HUES48 (cell line): ENCODE measurements around the gene PLAAT2.
"Not testable (repeated sequence)": the region's sequence is repeated elsewhere in the genome, so short reads cannot be mapped to it uniquely, and the experiment has no call there.

Experiments used
- H3K27ac ChIP-seq: one replicate; pipeline ENCODE4 v1.7.0; 2013; ENCODE audit warnings: low read depth, low read length, inconsistent platforms
- H3K27me3 ChIP-seq: 2 replicates; pipeline ENCODE4 v1.6.1; 2013; ENCODE audit warnings: mild to moderate bottlenecking, low read length; ENCODE audit not compliant: control insufficient read depth, insufficient read depth
- H3K36me3 ChIP-seq: 2 replicates; pipeline ENCODE4 v1.6.1; 2013; ENCODE audit warnings: low read length; ENCODE audit not compliant: control insufficient read depth, insufficient read depth
- H3K4me1 ChIP-seq: 2 replicates; pipeline ENCODE4 v1.6.1; 2013; ENCODE audit warnings: mild to moderate bottlenecking, low read length; ENCODE audit not compliant: control insufficient read depth, insufficient read depth
- H3K4me3 ChIP-seq: 2 replicates; pipeline ENCODE4 v1.5.1; 2013; ENCODE audit warnings: mild to moderate bottlenecking, low read depth, low read length
- H3K9ac ChIP-seq: 2 replicates; pipeline ENCODE4 v1.6.1; 2013; ENCODE audit warnings: mild to moderate bottlenecking, low read depth, low read length, moderate library complexity
- H3K9me3 ChIP-seq: 2 replicates; pipeline ENCODE4 v1.6.1; 2013; ENCODE audit warnings: low read length; ENCODE audit not compliant: control insufficient read depth, insufficient read depth

PLAAT2 gene

GRCh38 chr11:63563201-63564055 lies at the start of gene PLAAT2:
Gene PLAAT2 (minus strand): TSS chr11:63563379. CDS start chr11:63563324, 55 bp downstream.
- Histone ChIP-seq H3K9ac (no peak within 1 kb of the TSS), H3K4me1 (peaks cover 13% of the 10 kb centered on the region; the same call in 1 of the 2 replicates), H3K9me3 (no peaks in the 10 kb centered on the region), H3K27ac (no peak within 1 kb of the TSS), H3K36me3 (no peaks in the 10 kb centered on the region), H3K27me3 (no peaks in the 10 kb centered on the region), H3K4me3 (no peak within 1 kb of the TSS)

GRCh38 chr11:63612181-63612580 lies 49.0 kb upstream of the PLAAT2 start:
- no peaks in the 10 kb centered on the region for H3K9me3 ChIP-seq
- H3K9ac ChIP-seq: no peak overlapping the region
- H3K27ac ChIP-seq: no peak overlapping the region
- H3K36me3 ChIP-seq: no peaks in the 10 kb centered on the region
- peak overlapping the region; percentile 74; the same call in 1 of the 2 replicates for H3K4me3 ChIP-seq
- no peaks in the 10 kb centered on the region; the same call in 1 of the 2 replicates for H3K27me3 ChIP-seq
- peaks cover 44% of the 10 kb centered on the region for H3K4me1 ChIP-seq

GRCh38 chr11:63611395-63611747 lies 48.2 kb upstream of the PLAAT2 start:
- no peak overlapping the region for H3K9ac ChIP-seq
- H3K36me3 ChIP-seq: no peaks in the 10 kb centered on the region
- H3K4me3 ChIP-seq: peak overlapping the region; percentile 8; the same call in 1 of the 2 replicates
- H3K27ac ChIP-seq: peak overlapping the region; percentile 67
- no peaks in the 10 kb centered on the region; the same call in 1 of the 2 replicates for H3K27me3 ChIP-seq
- no peaks in the 10 kb centered on the region for H3K9me3 ChIP-seq
- peaks cover 44% of the 10 kb centered on the region for H3K4me1 ChIP-seq

- no peaks in the 10 kb centered on the region for H3K9me3 ChIP-seq
- H3K27ac ChIP-seq: peak overlapping the region; percentile 67
- peak overlapping the region; percentile 8 for H3K4me3 ChIP-seq
These were observed 47.6 kb upstream of the PLAAT2 start for GRCh38 chr11:63610604-63611394.

GRCh38 chr11:63609971-63610580 lies 46.9 kb upstream of the PLAAT2 start:
- H3K4me1 ChIP-seq: peaks cover 44% of the 10 kb centered on the region
- no peak overlapping the region for H3K9ac ChIP-seq
- peak overlapping the region; percentile 8; the same call in 1 of the 2 replicates for H3K4me3 ChIP-seq
- no peaks in the 10 kb centered on the region; the same call in 1 of the 2 replicates for H3K27me3 ChIP-seq
- H3K9me3 ChIP-seq: no peaks in the 10 kb centered on the region
- H3K36me3 ChIP-seq: no peaks in the 10 kb centered on the region
- peak overlapping the region; percentile 61 for H3K27ac ChIP-seq

More at GRCh38 chr11:63610604-63611394, 47.6 kb upstream of the PLAAT2 start:
- no peaks in the 10 kb centered on the region for H3K36me3 ChIP-seq
- H3K4me1 ChIP-seq: peaks cover 44% of the 10 kb centered on the region
- no peaks in the 10 kb centered on the region; the same call in 1 of the 2 replicates for H3K27me3 ChIP-seq
- no peak overlapping the region for H3K9ac ChIP-seq

GRCh38 chr11:63609536-63609935 lies 46.4 kb upstream of the PLAAT2 start:
- Histone ChIP-seq H3K27ac (no peak overlapping the region), H3K4me1 (peaks cover 44% of the 10 kb centered on the region), H3K27me3 (no peaks in the 10 kb centered on the region; the same call in 1 of the 2 replicates), H3K9ac (no peak overlapping the region), H3K9me3 (no peaks in the 10 kb centered on the region), H3K4me3 (no peak overlapping the region), H3K36me3 (no peaks in the 10 kb centered on the region)

GRCh38 chr11:63608353-63609345 lies 45.5 kb upstream of the PLAAT2 start:
- Histone ChIP-seq H3K27me3 (no peaks in the 10 kb centered on the region; the same call in 1 of the 2 replicates), H3K9ac (no peak overlapping the region), H3K27ac (no peak overlapping the region), H3K4me1 (peaks cover 45% of the 10 kb centered on the region), H3K9me3 (no peaks in the 10 kb centered on the region), H3K4me3 (no peak overlapping the region), H3K36me3 (no peaks in the 10 kb centered on the region)

GRCh38 chr11:63603180-63603518 lies 40.0 kb upstream of the PLAAT2 start:
- H3K9ac ChIP-seq: no peak overlapping the region
- H3K4me3 ChIP-seq: no peak overlapping the region
- H3K4me1 ChIP-seq: peaks cover 8% of the 10 kb centered on the region; the same call in 1 of the 2 replicates
- H3K27ac ChIP-seq: peak overlapping the region; percentile 68
- no peaks in the 10 kb centered on the region for H3K27me3 ChIP-seq
- H3K9me3 ChIP-seq: no peaks in the 10 kb centered on the region
- H3K36me3 ChIP-seq: 0 out of 2 replicates have a peak, but pooled peaks cover 2% of the 10 kb centered on the region

GRCh38 chr11:63602290-63603179 lies 39.4 kb upstream of the PLAAT2 start:
- H3K4me1 ChIP-seq, H3K27me3 ChIP-seq, H3K36me3 ChIP-seq, H3K9ac ChIP-seq, H3K9me3 ChIP-seq, H3K4me3 ChIP-seq: not testable (repeated sequence)
- peak overlapping the region; percentile 68 for H3K27ac ChIP-seq
